T-cell (primary cell): Measurements from ENCODE around the gene FPGS. TPM values are rescaled to one million over a fixed set of nuclear protein-coding genes. Genes with fewer than 3 reads are reported as not detected.
"Not testable (repeated sequence)": the region's sequence is repeated elsewhere in the genome, so short reads cannot be mapped to it uniquely, and the experiment has no call there.

Experiments used
- ATAC-seq, 4 experiments: fragments of 200-7000 bp in 3 of 4; fragments of 150-1000 bp in 1 of 4; cut with Tn5 transposase; replicated peaks in 1 of 4; 1 replicate in 3 of 4; 2 replicates in 1 of 4; pipeline ENCODE4 v1.10.0; 2021; ENCODE audit warnings: moderate library complexity in 3 of 4, mild to moderate bottlenecking in 2 of 4, moderate number of reproducible peaks in 1 of 4
- CTCF ChIA-PET, 2 donors: fragments of 300-600 bp; sonication (Branson Sonifier 250); formaldehyde crosslinking; loops; one replicate each; lab custom pipeline; 2022; ENCODE audit warnings: antibody characterized with exemption in 2 of 2; lab: Charles Lee
- POLR2A ChIA-PET, 2 donors: fragments of 300-600 bp; sonication (Branson Sonifier 250); formaldehyde crosslinking; loops; one replicate each; lab custom pipeline; 2022; ENCODE audit warnings: antibody characterized with exemption in 2 of 2; lab: Charles Lee
- DNase-seq, 35 experiments: peaks; one replicate each; pipeline versions ENCODE4 v3.0.0 to v3.0.0-alpha.2; 2013 to 2023
- H3K27ac ChIP-seq: one replicate; pipeline ENCODE4 v1.5.1; 2013; ENCODE audit warnings: low read length
- H3K27me3 ChIP-seq, 2 experiments: replicated peaks in 1 of 2; 1 replicate in 1 of 2; 2 replicates in 1 of 2; pipeline versions ENCODE4 v1.6.1 to v1.7.0; 2013; ENCODE audit warnings: low read length in 1 of 2, mixed read lengths in 1 of 2; ENCODE audit not compliant: control insufficient read depth in 2 of 2, insufficient read depth in 2 of 2; ENCODE audit errors: extremely low read depth in 1 of 2
- H3K36me3 ChIP-seq, 2 donors: 1 replicate in 1 of 2; 2 replicates in 1 of 2; pipeline versions ENCODE4 v1.6.1 to v1.7.0; 2013; ENCODE audit warnings: low read length in 1 of 2; ENCODE audit not compliant: control insufficient read depth in 2 of 2, insufficient read depth in 1 of 2; ENCODE audit errors: extremely low read depth in 1 of 2
- H3K4me1 ChIP-seq, 2 experiments: 1 replicate in 1 of 2; 2 replicates in 1 of 2; pipeline versions ENCODE4 v1.6.1 to v1.7.0; 2013; ENCODE audit warnings: low read length in 2 of 2, mixed read lengths in 1 of 2; ENCODE audit not compliant: insufficient read depth in 2 of 2, control insufficient read depth in 1 of 2; ENCODE audit errors: extremely low read depth in 1 of 2
- H3K4me3 ChIP-seq, 2 donors: 1 replicate in 1 of 2; 2 replicates in 1 of 2; pipeline versions ENCODE4 v1.5.1 to v1.7.0; 2013; ENCODE audit warnings: mild to moderate bottlenecking in 2 of 2, low read length in 1 of 2, moderate library complexity in 1 of 2; ENCODE audit not compliant: control insufficient read depth in 1 of 2; ENCODE audit errors: extremely low read depth in 1 of 2
- H3K9me3 ChIP-seq: 2 replicates; pipeline ENCODE4 v1.7.0; 2013
- H3K27ac Mint-ChIP-seq, 2 donors: one replicate each; pipeline ENCODE4 v1.8.0; 2020 to 2021; ENCODE audit warnings: mild to moderate bottlenecking in 2 of 2, mixed read lengths in 2 of 2
- H3K27me3 Mint-ChIP-seq, 2 donors: one replicate each; pipeline ENCODE4 v1.8.0; 2021 to 2022; ENCODE audit warnings: mixed read lengths in 2 of 2
- H3K36me3 Mint-ChIP-seq: one replicate; pipeline ENCODE4 v1.8.0; 2021; ENCODE audit warnings: mixed read lengths
- H3K4me1 Mint-ChIP-seq, 3 donors: one replicate each; pipeline ENCODE4 v1.8.0; 2020 to 2022; ENCODE audit warnings: mixed read lengths in 3 of 3, mild to moderate bottlenecking in 1 of 3
- H3K4me3 Mint-ChIP-seq, 3 donors: one replicate each; pipeline ENCODE4 v1.8.0; 2020 to 2022; ENCODE audit warnings: mild to moderate bottlenecking in 3 of 3, mixed read lengths in 3 of 3, moderate library complexity in 3 of 3
- H3K9me3 Mint-ChIP-seq, 3 donors: one replicate each; pipeline ENCODE4 v1.8.0; 2020 to 2022; ENCODE audit warnings: mixed read lengths in 3 of 3
- WGBS: methylation state at CpG from one replicate; pipeline ENCODE4 v1.1.5; 2013; ENCODE audit warnings: missing lambda C conversion rate; ENCODE audit not compliant: insufficient coverage; 5-methylcytosine and 5-hydroxymethylcytosine counted together
- total RNA-seq, 35 experiments: library from RNA in 6 of 35; stranded (reverse) in 6 of 35; fragments of 120-200 nt in 1 of 35; gene quantifications; one replicate each; pipeline versions ENCODE4 v1.2.1 to v1.2.4 and lab custom pipeline; 2013 to 2026

Gene FPGS
- total RNA-seq, 5 donors from 2014 or later (not counting 1 experiment from before 2014, with no cell fraction given), result 78.4 to 151 (median 139) TPM

GRCh38 chr9:127756233-127756632, 46.4 kb upstream of the FPGS start:
- ATAC-seq, result no peak
- DNase-seq, result no peak
- Histone ChIP-seq H3K4me1 (peaks cover 0 to 7% of the 10 kb centered on the region in 2 experiments), H3K9me3 (no peaks in the 10 kb centered on the region), H3K27ac (no peak overlapping the region), H3K4me3 (no peak overlapping the region), H3K27me3 (no peaks in the 10 kb centered on the region), H3K36me3 (peaks cover 20 to 71% of the 10 kb centered on the region in 2 donors)
- Mint-ChIP-seq H3K4me3 (no peak overlapping the region), H3K27ac (no peak overlapping the region), H3K36me3 (peaks cover 18% of the 10 kb centered on the region), H3K27me3 (no peaks in the 10 kb centered on the region), H3K4me1 (peaks cover 7 to 19% (median 12%) of the 10 kb centered on the region in 3 donors), H3K9me3 (no peaks in the 10 kb centered on the region)
- ChIA-PET POLR2A (interaction anchor here in 1 of 2 donors (0.6 kb wide), 1 partner anchor 126 kb away, joined by 3 read pairs; no protein-coding TSS in a partner anchor), CTCF (interaction anchor here in 1 of 2 donors (0.6 kb wide), 1 partner anchor 1347 kb away, joined by 3 read pairs; no protein-coding TSS in a partner anchor)
- 100% methylated on average over 3 of the region's 3 CpGs for WGBS

DNA sequence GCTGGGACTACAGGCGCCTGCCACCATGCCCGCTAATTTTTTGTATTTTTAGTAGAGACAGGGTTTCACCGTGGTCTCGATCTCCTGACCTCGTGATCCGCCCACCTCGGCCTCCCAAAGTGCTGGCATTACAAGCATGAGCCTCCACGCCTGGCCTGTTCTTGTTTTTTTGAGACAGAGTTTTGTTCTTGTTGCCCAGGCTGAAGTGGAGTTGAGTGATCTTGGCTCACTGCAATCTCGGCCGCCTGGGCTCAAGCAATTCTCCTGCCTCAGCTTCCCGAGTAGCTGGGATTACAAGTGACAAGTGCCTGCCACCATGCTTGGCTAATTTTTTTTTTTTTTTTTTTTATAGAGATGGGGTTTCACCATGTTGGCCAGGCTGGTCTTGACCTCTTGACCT, 45.9 kb upstream of the FPGS start:
- ChIA-PET CTCF (interaction anchor here in 1 of 2 donors (0.6 kb wide), 1 partner anchor 1346 kb away, joined by 3 read pairs; no protein-coding TSS in a partner anchor), POLR2A (interaction anchor here in 1 of 2 donors (0.6 kb wide), 1 partner anchor 125 kb away, joined by 3 read pairs; no protein-coding TSS in a partner anchor)
- H3K27me3 Mint-ChIP-seq, ATAC-seq, H3K27ac ChIP-seq, H3K4me3 ChIP-seq, DNase-seq, H3K9me3 ChIP-seq, H3K4me3 Mint-ChIP-seq, H3K27ac Mint-ChIP-seq, H3K9me3 Mint-ChIP-seq, H3K27me3 ChIP-seq: not testable (repeated sequence)
- Histone ChIP-seq H3K36me3 (peaks cover 24 to 71% of the 10 kb centered on the region in 2 donors), H3K4me1 (peaks cover 0 to 11% of the 10 kb centered on the region in 2 experiments)
- 98% methylated on average over 9 of the region's 11 CpGs for WGBS
- Mint-ChIP-seq H3K36me3 (peaks cover 13% of the 10 kb centered on the region), H3K4me1 (peaks cover 7 to 14% (median 8%) of the 10 kb centered on the region in 3 donors)

- POLR2A ChIA-PET, result interaction anchor here in 1 of 2 donors (0.6 kb wide), 1 partner anchor 231 kb away, joined by 10 read pairs; no protein-coding TSS in a partner anchor
- Mint-ChIP-seq H3K36me3 (peaks cover 20% of the 10 kb centered on the region), H3K4me1 (peaks cover 21 to 26% (median 21%) of the 10 kb centered on the region in 3 donors), H3K9me3 (no peaks in the 10 kb centered on the region), H3K27me3 (no peaks in the 10 kb centered on the region), H3K27ac (peak overlapping the region; percentile 49 to 76), H3K4me3 (no peak overlapping the region)
- Histone ChIP-seq H3K4me3 (no peak overlapping the region), H3K4me1 (peaks cover 0 to 14% of the 10 kb centered on the region in 2 experiments), H3K9me3 (no peaks in the 10 kb centered on the region), H3K36me3 (peaks cover 17 to 67% of the 10 kb centered on the region in 2 donors), H3K27me3 (no peaks in the 10 kb centered on the region), H3K27ac (no peak overlapping the region)
- DNase-seq (no peak), ATAC-seq (no peak)
- no CpG with 5 or more reads among the region's 5 CpGs for WGBS
- CTCF ChIA-PET, result no interaction called here
Observed at GRCh38 chr9:127758843-127759242, 43.8 kb upstream of the FPGS start.

GRCh38 chr9:127761061-127761460, 41.6 kb upstream of the FPGS start:
- Mint-ChIP-seq H3K4me1 (peaks cover 39 to 47% (median 43%) of the 10 kb centered on the region in 3 donors), H3K36me3 (peaks cover 32% of the 10 kb centered on the region), H3K27me3 (no peaks in the 10 kb centered on the region), H3K9me3 (no peaks in the 10 kb centered on the region), H3K27ac (peak overlapping the region in 1 of 2 donors; percentile 48), H3K4me3 (no peak overlapping the region)
- ATAC-seq (no peak), DNase-seq (no peak)
- peaks cover 14 to 71% of the 10 kb centered on the region in 2 donors for H3K36me3 ChIP-seq
- no peaks in the 10 kb centered on the region for H3K9me3 ChIP-seq
- CTCF ChIA-PET, result interaction anchor here in 1 of 2 donors (0.5 kb wide), 1 partner anchor 146 kb away, joined by 3 read pairs; no protein-coding TSS in a partner anchor
- no peak overlapping the region for H3K27ac ChIP-seq
- POLR2A ChIA-PET, result interaction anchor here in 1 of 2 donors (0.6 kb wide), 1 partner anchor 105 kb away, joined by 6 read pairs; no protein-coding TSS in a partner anchor
- WGBS, result 100% methylated on average over 5 of the region's 5 CpGs
- H3K27me3 ChIP-seq, result no peaks in the 10 kb centered on the region
- no peak overlapping the region for H3K4me3 ChIP-seq
- H3K4me1 ChIP-seq, result peaks cover 3 to 30% of the 10 kb centered on the region in 2 experiments

GRCh38 chr9:127761491-127761956, 41.2 kb upstream of the FPGS start:
- no peaks in the 10 kb centered on the region for H3K9me3 Mint-ChIP-seq
- DNase-seq (no peak), ATAC-seq (no peak)
- H3K27me3 ChIP-seq, result no peaks in the 10 kb centered on the region
- POLR2A ChIA-PET, result interaction anchor here in 1 of 2 donors (0.6 kb wide), 1 partner anchor 105 kb away, joined by 6 read pairs; no protein-coding TSS in a partner anchor
- H3K27me3 Mint-ChIP-seq, result no peaks in the 10 kb centered on the region
- no peak overlapping the region for H3K4me3 ChIP-seq
- H3K4me3 Mint-ChIP-seq, result no peak overlapping the region
- H3K36me3 ChIP-seq, result peaks cover 14 to 72% of the 10 kb centered on the region in 2 donors
- peak overlapping the region in 1 of 2 donors; percentile 48 for H3K27ac Mint-ChIP-seq
- WGBS, result 96% methylated on average over 5 of the region's 5 CpGs
- no peaks in the 10 kb centered on the region for H3K9me3 ChIP-seq
- peaks cover 44 to 51% (median 48%) of the 10 kb centered on the region in 3 donors for H3K4me1 Mint-ChIP-seq
- CTCF ChIA-PET, result interaction anchor here in 1 of 2 donors (0.5 kb wide), 1 partner anchor 147 kb away, joined by 3 read pairs; no protein-coding TSS in a partner anchor
- peaks cover 36% of the 10 kb centered on the region for H3K36me3 Mint-ChIP-seq
- H3K4me1 ChIP-seq, result peaks cover 4 to 35% of the 10 kb centered on the region in 2 experiments
- no peak overlapping the region for H3K27ac ChIP-seq

- no peak overlapping the region for H3K4me3 Mint-ChIP-seq
- H3K36me3 Mint-ChIP-seq, result peaks cover 37% of the 10 kb centered on the region
- H3K4me1 Mint-ChIP-seq, result peaks cover 50 to 58% (median 55%) of the 10 kb centered on the region in 3 donors
- H3K27ac ChIP-seq, result no peak overlapping the region
- no peak for ATAC-seq
- H3K27me3 ChIP-seq, result no peaks in the 10 kb centered on the region
- no peak overlapping the region for H3K4me3 ChIP-seq
- peak overlapping the region; percentile 4 to 80 for H3K27ac Mint-ChIP-seq
- 88% methylated on average over 16 of the region's 16 CpGs for WGBS
- H3K9me3 Mint-ChIP-seq, result no peaks in the 10 kb centered on the region
- H3K9me3 ChIP-seq, result no peaks in the 10 kb centered on the region
- POLR2A ChIA-PET, result interaction anchor here in 1 of 2 donors (0.5 kb wide), 1 partner anchor 202 kb away, joined by 9 read pairs; no protein-coding TSS in a partner anchor
- no peaks in the 10 kb centered on the region for H3K27me3 Mint-ChIP-seq
- CTCF ChIA-PET, result no interaction called here
- DNase-seq, result no peak
- H3K4me1 ChIP-seq, result peaks cover 9 to 41% of the 10 kb centered on the region in 2 experiments
- peaks cover 16 to 76% of the 10 kb centered on the region in 2 donors for H3K36me3 ChIP-seq
Observed at GRCh38 chr9:127762111-127762676, 40.5 kb upstream of the FPGS start.
